MM.1S (cell line): ENCODE data around the gene PHLDB3.
"Not testable (repeated sequence)": the region's sequence is repeated elsewhere in the genome, so short reads cannot be mapped to it uniquely, and the experiment has no call there.

Source experiments
- DNase-seq: peaks from one replicate; pipeline ENCODE4 v3.0.0-alpha.2; 2015
- H2AFZ ChIP-seq: fragments of 300-600 bp; sonication (generic); 2 replicates; pipeline ENCODE4 v1.6.0; 2016; ENCODE audit warnings: antibody characterized with exemption, low read length
- H3F3A ChIP-seq: fragments of 300-600 bp; sonication (generic); 2 replicates; pipeline ENCODE4 v1.6.1; 2016; ENCODE audit warnings: mild to moderate bottlenecking, antibody characterized with exemption, low read length, moderate library complexity, mixed read lengths; ENCODE audit not compliant: insufficient read depth
- H3K27ac ChIP-seq: fragments of 300-600 bp; sonication (generic); 2 replicates; pipeline ENCODE4 v1.5.1; 2016; ENCODE audit warnings: mild to moderate bottlenecking, low read length
- H3K27me3 ChIP-seq: fragments of 300-600 bp; sonication (generic); replicated peaks from 2 replicates; pipeline ENCODE4 v1.6.0; 2016; ENCODE audit warnings: low read length; ENCODE audit not compliant: insufficient read depth
- H3K36me3 ChIP-seq: fragments of 300-600 bp; sonication (generic); replicated peaks from 2 replicates; pipeline ENCODE4 v1.6.1; 2016; ENCODE audit warnings: mild to moderate bottlenecking, low read length, mixed read lengths; ENCODE audit not compliant: insufficient read depth
- H3K4me1 ChIP-seq: fragments of 300-600 bp; sonication (generic); 2 replicates; pipeline ENCODE4 v1.6.1; 2016; ENCODE audit warnings: low read length, mixed read lengths
- H3K4me2 ChIP-seq: fragments of 300-600 bp; sonication (generic); 2 replicates; pipeline ENCODE4 v1.6.0; 2016; ENCODE audit warnings: low read depth, low read length
- H3K4me3 ChIP-seq: fragments of 300-600 bp; sonication (generic); 2 replicates; pipeline ENCODE4 v1.5.1; 2016; ENCODE audit warnings: low read length, mixed read lengths
- H3K79me2 ChIP-seq: fragments of 300-600 bp; sonication (generic); 2 replicates; pipeline ENCODE4 v1.6.1; 2016; ENCODE audit warnings: mixed run types, low read length, mixed read lengths
- H3K9ac ChIP-seq: fragments of 300-600 bp; sonication (generic); 2 replicates; pipeline ENCODE4 v1.6.1; 2016; ENCODE audit warnings: low read length, mixed read lengths
- H3K9me2 ChIP-seq: fragments of 300-600 bp; sonication (generic); replicated peaks from 2 replicates; pipeline ENCODE4 v1.6.1; 2016; ENCODE audit warnings: mild to moderate bottlenecking, low read length, mixed read lengths; ENCODE audit not compliant: insufficient read depth
- H3K9me3 ChIP-seq: fragments of 300-600 bp; sonication (generic); replicated peaks from 2 replicates; pipeline ENCODE4 v1.6.1; 2016; ENCODE audit warnings: mild to moderate bottlenecking, low read length, mixed read lengths; ENCODE audit not compliant: insufficient read depth
- H4K20me1 ChIP-seq: fragments of 300-600 bp; sonication (generic); 2 replicates; pipeline ENCODE4 v1.6.1; 2016; ENCODE audit warnings: mild to moderate bottlenecking, low read length, moderate library complexity, mixed read lengths; ENCODE audit not compliant: insufficient read depth
- CTCF ChIP-seq: fragments of 300-600 bp; sonication (generic); IDR thresholded peaks from 2 replicates; pipeline ENCODE4 v1.5.1; 2016; ENCODE audit warnings: antibody characterized with exemption, low read length, mixed read lengths
- EZH2 ChIP-seq: fragments of 300-600 bp; sonication (generic); optimal IDR thresholded peaks from 2 replicates; pipeline ENCODE3; 2017; ENCODE audit warnings: low read depth, mild to moderate bottlenecking, antibody characterized with exemption, low read length, mixed read lengths
- EZH2phosphoT487 ChIP-seq: fragments of 300-600 bp; sonication (generic); IDR thresholded peaks from 2 replicates; pipeline ENCODE4 v1.6.1; 2018; ENCODE audit warnings: antibody characterized with exemption, low read length

The PHLDB3 gene

GRCh38 chr19:43446746-43447489, 57.6 kb downstream of the PHLDB3 start:
- Histone ChIP-seq H3K36me3 (no peaks in the 10 kb centered on the region), H3K79me2 (no peaks in the 10 kb centered on the region), H3K27ac (no peak overlapping the region), H4K20me1 (no peaks in the 10 kb centered on the region), H3K4me3 (no peak overlapping the region), H3K9ac (no peak overlapping the region), H3K4me2 (no peak overlapping the region), H2AFZ (no peak overlapping the region), H3K27me3 (no peaks in the 10 kb centered on the region; the same call in 1 of the 2 replicates), H3K9me2 (no peaks in the 10 kb centered on the region), H3K9me3 (no peaks in the 10 kb centered on the region), H3F3A (no peaks in the 10 kb centered on the region), H3K4me1 (no peaks in the 10 kb centered on the region)
- peak; percentile 79 for DNase-seq
- peak; percentile 87 for TF ChIP-seq CTCF
- no peak for TF ChIP-seq EZH2phosphoT487

GRCh38 chr19:43445426-43445825, 59.1 kb downstream of the PHLDB3 start:
- Histone ChIP-seq H3K27ac (no peak overlapping the region), H3K27me3 (no peaks in the 10 kb centered on the region; the same call in 1 of the 2 replicates), H3F3A (no peaks in the 10 kb centered on the region), H3K9me2 (no peaks in the 10 kb centered on the region), H3K4me1 (no peaks in the 10 kb centered on the region), H3K36me3 (no peaks in the 10 kb centered on the region), H3K9me3 (no peaks in the 10 kb centered on the region), H4K20me1 (no peaks in the 10 kb centered on the region), H3K9ac (no peak overlapping the region), H2AFZ (no peak overlapping the region), H3K79me2 (no peaks in the 10 kb centered on the region), H3K4me3 (no peak overlapping the region), H3K4me2 (no peak overlapping the region)
- TF ChIP-seq CTCF, result no peak
- TF ChIP-seq EZH2phosphoT487, result no peak
- no peak for TF ChIP-seq EZH2
- DNase-seq, result no peak

GRCh38 chr19:43444531-43445287, 59.8 kb downstream of the PHLDB3 start:
- H3K9me3 ChIP-seq, result no peaks in the 10 kb centered on the region
- no peaks in the 10 kb centered on the region for H3K36me3 ChIP-seq
- no peak overlapping the region for H3K27ac ChIP-seq
- no peak overlapping the region for H3K4me3 ChIP-seq
- H3K4me2 ChIP-seq, result no peak overlapping the region
- TF ChIP-seq EZH2 (no peak), EZH2phosphoT487 (no peak), CTCF (no peak)
- H3K79me2 ChIP-seq, result no peaks in the 10 kb centered on the region
- no peak overlapping the region for H2AFZ ChIP-seq
- no peaks in the 10 kb centered on the region for H3K4me1 ChIP-seq
- H4K20me1 ChIP-seq, result no peaks in the 10 kb centered on the region
- H3K9me2 ChIP-seq, result no peaks in the 10 kb centered on the region
- H3K27me3 ChIP-seq, result no peaks in the 10 kb centered on the region; the same call in 1 of the 2 replicates
- H3K9ac ChIP-seq, result no peak overlapping the region
- no peaks in the 10 kb centered on the region for H3F3A ChIP-seq
- DNase-seq, result no peak

GRCh38 chr19:43444091-43444490, 60.5 kb downstream of the PHLDB3 start:
- not testable (repeated sequence) for H3K9ac ChIP-seq, H3K4me2 ChIP-seq, H3K36me3 ChIP-seq, H3K9me3 ChIP-seq, H3F3A ChIP-seq, H4K20me1 ChIP-seq, H3K79me2 ChIP-seq, H2AFZ ChIP-seq, H3K9me2 ChIP-seq, H3K27ac ChIP-seq, H3K4me3 ChIP-seq, H3K27me3 ChIP-seq, H3K4me1 ChIP-seq, DNase-seq
